Mesenchymal stem cell (in vitro differentiated cells and primary cell): ENCODE measurements around the gene C19orf85.
"Not testable (repeated sequence)": the region's sequence is repeated elsewhere in the genome, so short reads cannot be mapped to it uniquely, and the experiment has no call there.

Experiments
- DNase-seq: peaks from one replicate; pipeline ENCODE4 v3.0.0-alpha.2; 2013
- H2AFZ ChIP-seq: one replicate; pipeline ENCODE4 v1.6.1; 2013; ENCODE audit warnings: low read depth, mild to moderate bottlenecking, control low read depth, inconsistent platforms, low read length, moderate library complexity
- H2AK5ac ChIP-seq: 2 replicates; pipeline ENCODE4 v1.6.1; 2013; ENCODE audit warnings: low read length, moderate library complexity, mild to moderate bottlenecking, inconsistent platforms; ENCODE audit not compliant: severe bottlenecking
- H2BK120ac ChIP-seq: one replicate; pipeline ENCODE4 v1.6.1; 2013; ENCODE audit warnings: low read depth, mild to moderate bottlenecking, inconsistent platforms, low read length, moderate library complexity
- H2BK12ac ChIP-seq, 2 experiments: one replicate each; pipeline ENCODE4 v1.6.1; 2013; ENCODE audit warnings: inconsistent platforms in 2 of 2, low read length in 2 of 2, mild to moderate bottlenecking in 2 of 2, moderate library complexity in 2 of 2, control low read depth in 1 of 2
- H2BK15ac ChIP-seq: one replicate; pipeline ENCODE4 v1.6.1; 2013; ENCODE audit warnings: mild to moderate bottlenecking, low read depth, inconsistent platforms; ENCODE audit not compliant: poor library complexity, severe bottlenecking
- H2BK5ac ChIP-seq: 2 replicates; pipeline ENCODE4 v1.6.1; 2013; ENCODE audit warnings: low read depth, mild to moderate bottlenecking, low read length, control low read depth, inconsistent platforms; ENCODE audit not compliant: poor library complexity, severe bottlenecking
- H3K14ac ChIP-seq, 2 experiments: one replicate each; pipeline ENCODE4 v1.6.1; 2013; ENCODE audit warnings: inconsistent platforms in 2 of 2, low read length in 2 of 2, control low read depth in 1 of 2, mild to moderate bottlenecking in 1 of 2, moderate library complexity in 1 of 2
- H3K18ac ChIP-seq, 2 experiments: one replicate each; pipeline ENCODE4 v1.6.1; 2013; ENCODE audit warnings: inconsistent platforms in 2 of 2, low read length in 2 of 2, control low read depth in 1 of 2, low read depth in 1 of 2, mild to moderate bottlenecking in 1 of 2
- H3K23ac ChIP-seq, 2 experiments: one replicate each; pipeline ENCODE4 v1.6.1; 2013; ENCODE audit warnings: inconsistent platforms in 2 of 2, low read length in 2 of 2, mild to moderate bottlenecking in 2 of 2, moderate library complexity in 2 of 2, control low read depth in 1 of 2
- H3K27ac ChIP-seq: 2 replicates; pipeline ENCODE4 v1.5.1; 2013; ENCODE audit warnings: mild to moderate bottlenecking, moderate library complexity, low read length, control low read depth, inconsistent platforms; ENCODE audit not compliant: poor library complexity, severe bottlenecking
- H3K27me3 ChIP-seq, 2 experiments: 2 replicates each; pipeline versions ENCODE4 v1.6.1 to v1.7.0; 2013; ENCODE audit warnings: low read length in 2 of 2, mild to moderate bottlenecking in 2 of 2, moderate library complexity in 2 of 2, control low read depth in 1 of 2, inconsistent platforms in 1 of 2; ENCODE audit not compliant: control insufficient read depth in 1 of 2, insufficient read depth in 1 of 2
- H3K36me3 ChIP-seq, 2 experiments: 2 replicates each; pipeline versions ENCODE4 v1.6.1 to v1.7.0; 2013; ENCODE audit warnings: low read length in 2 of 2, control low read depth in 1 of 2, inconsistent platforms in 1 of 2, low read depth in 1 of 2, mild to moderate bottlenecking in 1 of 2; ENCODE audit not compliant: insufficient read depth in 2 of 2, control insufficient read depth in 1 of 2
- H3K4ac ChIP-seq, 2 experiments: one replicate each; pipeline ENCODE4 v1.6.1; 2013; ENCODE audit warnings: inconsistent platforms in 2 of 2, low read length in 2 of 2, mild to moderate bottlenecking in 2 of 2, moderate library complexity in 2 of 2, control low read depth in 1 of 2, low read depth in 1 of 2
- H3K4me1 ChIP-seq: 2 replicates; pipeline ENCODE4 v1.6.1; 2013; ENCODE audit warnings: low read depth, low read length, control low read depth; ENCODE audit not compliant: control insufficient read depth, insufficient read depth
- H3K4me2 ChIP-seq: 2 replicates; pipeline ENCODE4 v1.6.1; 2013; ENCODE audit warnings: low read length, mild to moderate bottlenecking, inconsistent platforms; ENCODE audit not compliant: poor library complexity, severe bottlenecking
- H3K4me3 ChIP-seq, 2 experiments: 2 replicates each; pipeline versions ENCODE4 v1.5.1 to v1.7.0; 2013; ENCODE audit warnings: low read length in 2 of 2, mild to moderate bottlenecking in 2 of 2, control low read depth in 1 of 2, low read depth in 1 of 2; ENCODE audit not compliant: insufficient read depth in 1 of 2
- H3K79me1 ChIP-seq: replicated peaks from 2 replicates; pipeline ENCODE4 v1.6.1; 2013; ENCODE audit warnings: mild to moderate bottlenecking, control low read depth, low read length, inconsistent platforms; ENCODE audit not compliant: poor library complexity, severe bottlenecking
- H3K9ac ChIP-seq: 2 replicates; pipeline ENCODE4 v1.7.0; 2013; ENCODE audit warnings: mild to moderate bottlenecking, low read length, moderate library complexity
- H3K9me3 ChIP-seq: 2 replicates; pipeline ENCODE4 v1.7.0; 2013; ENCODE audit warnings: mild to moderate bottlenecking, low read length; ENCODE audit not compliant: control insufficient read depth
- H4K8ac ChIP-seq: one replicate; pipeline ENCODE4 v1.6.1; 2013; ENCODE audit warnings: inconsistent platforms, mild to moderate bottlenecking, low read length, moderate library complexity
- H4K91ac ChIP-seq: one replicate; pipeline ENCODE4 v1.6.1; 2013; ENCODE audit warnings: mild to moderate bottlenecking, low read length, inconsistent platforms
- WGBS: methylation state at CpG from one replicate; pipeline ENCODE4 v1.1.7; 2013; ENCODE audit warnings: mixed read lengths; 5-methylcytosine and 5-hydroxymethylcytosine counted together

C19orf85 gene

DNA sequence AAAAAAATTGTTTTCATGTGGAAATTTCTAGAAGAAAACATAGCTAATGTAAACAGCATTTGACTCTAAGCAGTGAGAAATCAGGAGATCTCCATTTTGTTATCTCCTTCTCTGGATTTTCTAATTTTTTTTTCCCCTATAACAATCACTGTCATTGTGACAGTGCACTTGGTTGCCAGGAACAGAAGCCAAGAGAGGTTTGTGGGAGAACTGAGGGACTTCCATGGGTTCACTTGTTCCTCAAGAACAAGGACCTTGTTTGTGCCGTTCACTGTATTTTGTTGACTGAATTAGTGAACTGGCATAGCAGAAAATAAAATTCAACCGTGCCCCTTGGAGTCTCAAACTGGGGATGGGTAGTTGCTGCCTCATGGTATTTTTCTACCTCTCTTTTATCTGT, 38.5 kb downstream of the C19orf85 start:
- Histone ChIP-seq H4K8ac (no peak overlapping the region), H2BK15ac (no peak overlapping the region), H4K91ac (no peak overlapping the region), H2AFZ (no peak overlapping the region), H3K36me3 (no peaks in the 10 kb centered on the region), H3K4me1 (no peaks in the 10 kb centered on the region), H2BK12ac (no peak overlapping the region), H3K4me3 (no peak overlapping the region), H2AK5ac (no peak overlapping the region), H3K18ac (no peak overlapping the region), H3K27ac (no peak overlapping the region), H3K4ac (no peak overlapping the region), H2BK120ac (no peak overlapping the region), H3K9ac (no peak overlapping the region), H3K9me3 (no peaks in the 10 kb centered on the region), H3K27me3 (peaks cover 12 to 48% of the 10 kb centered on the region in 2 experiments), H2BK5ac (no peak overlapping the region), H3K79me1 (no peaks in the 10 kb centered on the region), H3K23ac (no peak overlapping the region), H3K14ac (no peak overlapping the region), H3K4me2 (no peak overlapping the region)
- WGBS = 78% methylated on average over 2 of the region's 2 CpGs
- DNase-seq = no peak

DNA sequence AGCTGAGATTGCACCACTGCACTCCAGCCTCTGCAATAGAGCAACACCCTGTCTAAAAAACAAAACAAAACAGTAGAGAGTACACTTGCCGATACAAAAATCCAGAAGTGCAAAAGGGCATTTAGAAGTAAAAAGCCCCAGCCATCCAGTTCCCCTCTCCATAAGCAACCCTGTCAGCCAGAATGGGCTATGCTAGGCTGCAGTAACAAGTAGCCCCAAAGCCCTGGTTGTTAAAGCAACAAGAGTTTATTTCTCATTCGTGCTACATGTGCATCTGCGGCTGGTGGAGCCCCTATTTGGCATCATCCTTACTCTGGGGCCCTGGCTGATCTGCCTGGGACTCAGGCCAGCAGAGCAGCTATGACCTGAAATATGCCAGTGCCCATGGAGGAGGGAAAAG, 40.0 kb downstream of the C19orf85 start:
- Histone ChIP-seq H3K36me3 (no peaks in the 10 kb centered on the region), H2AFZ (no peak overlapping the region), H3K4me2 (no peak overlapping the region), H3K18ac (no peak overlapping the region), H3K27ac (no peak overlapping the region), H3K4ac (no peak overlapping the region), H3K27me3 (peaks cover 19 to 52% of the 10 kb centered on the region in 2 experiments), H2BK15ac (no peak overlapping the region), H3K9ac (no peak overlapping the region), H3K4me3 (no peak overlapping the region), H3K4me1 (no peaks in the 10 kb centered on the region), H2BK120ac (no peak overlapping the region), H3K79me1 (no peaks in the 10 kb centered on the region), H4K8ac (no peak overlapping the region), H2BK12ac (no peak overlapping the region), H2BK5ac (no peak overlapping the region), H3K14ac (no peak overlapping the region), H4K91ac (no peak overlapping the region), H2AK5ac (no peak overlapping the region), H3K23ac (no peak overlapping the region), H3K9me3 (no peaks in the 10 kb centered on the region)
- 92% methylated on average over 3 of the region's 3 CpGs for WGBS
- DNase-seq = no peak

DNA sequence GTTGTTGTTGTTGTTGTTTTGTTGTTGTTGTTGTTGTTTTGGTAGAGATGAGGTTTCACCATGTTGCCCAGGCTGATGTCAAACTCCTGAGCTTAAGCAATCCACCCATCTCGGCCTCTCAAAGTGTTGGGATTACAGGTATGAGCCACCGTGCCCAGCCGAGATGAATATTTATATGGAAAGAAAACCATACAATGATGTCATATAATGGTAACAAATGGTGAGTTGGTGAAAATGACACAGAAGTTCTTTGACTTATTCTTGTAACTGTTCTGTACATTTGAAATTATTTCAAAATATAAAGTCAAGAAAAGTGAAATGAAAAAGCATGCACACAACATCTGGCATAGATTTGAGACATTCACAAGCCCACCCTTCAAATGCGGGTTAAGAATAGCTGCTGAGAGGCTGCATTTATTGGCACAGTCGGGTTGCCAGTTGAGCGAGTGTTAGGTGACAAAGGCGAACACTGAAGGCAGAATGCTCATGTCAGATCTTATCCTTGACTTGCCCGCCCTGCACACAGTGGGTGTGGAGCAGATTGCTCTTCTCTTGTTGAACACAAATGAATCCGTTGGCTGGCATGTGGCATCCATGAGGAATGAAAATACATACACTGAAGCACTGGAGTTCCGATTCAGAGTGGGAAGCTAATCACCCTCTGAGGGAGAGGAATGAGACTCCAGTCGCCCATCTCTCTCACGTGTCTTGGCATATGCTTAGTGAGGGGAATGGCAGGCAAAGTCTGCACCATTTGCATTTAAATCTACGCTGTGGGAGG, 41.1 kb downstream of the C19orf85 start:
- Histone ChIP-seq H4K91ac (no peak overlapping the region), H3K4me3 (no peak overlapping the region), H2BK120ac (no peak overlapping the region), H4K8ac (no peak overlapping the region), H2BK12ac (no peak overlapping the region), H3K27ac (no peak overlapping the region), H3K18ac (no peak overlapping the region), H3K9me3 (no peaks in the 10 kb centered on the region), H3K23ac (no peak overlapping the region), H3K4me2 (no peak overlapping the region), H3K9ac (no peak overlapping the region), H3K4me1 (no peaks in the 10 kb centered on the region), H2BK5ac (no peak overlapping the region), H3K14ac (no peak overlapping the region), H3K27me3 (peaks cover 17 to 49% of the 10 kb centered on the region in 2 experiments), H2BK15ac (no peak overlapping the region), H3K36me3 (no peaks in the 10 kb centered on the region), H3K4ac (no peak overlapping the region), H3K79me1 (no peaks in the 10 kb centered on the region), H2AK5ac (no peak overlapping the region), H2AFZ (no peak overlapping the region)
- DNase-seq = no peak
- 69% methylated on average over 10 of the region's 13 CpGs for WGBS

- H2BK5ac ChIP-seq, H3K4me2 ChIP-seq, DNase-seq, H2BK15ac ChIP-seq, H3K9ac ChIP-seq, H3K4me1 ChIP-seq, H3K14ac ChIP-seq, H3K27ac ChIP-seq, H2BK120ac ChIP-seq, H3K9me3 ChIP-seq, H2AK5ac ChIP-seq, H2BK12ac ChIP-seq, H3K79me1 ChIP-seq, H3K23ac ChIP-seq, H3K36me3 ChIP-seq, H2AFZ ChIP-seq, H3K4me3 ChIP-seq, H3K4ac ChIP-seq, H4K8ac ChIP-seq, H3K18ac ChIP-seq, H4K91ac ChIP-seq: not testable (repeated sequence)
- 76% methylated on average over 4 of the region's 4 CpGs for WGBS
- peaks cover 17 to 42% of the 10 kb centered on the region in 2 experiments for H3K27me3 ChIP-seq
Observed at GRCh38 chr19:55421281-55421680, 43.3 kb downstream of the C19orf85 start.
